ENCODE measurements around the gene VPS8. TPM values are rescaled to one million over a fixed set of nuclear protein-coding genes. Genes with fewer than 3 reads are reported as not detected.

VPS8 gene
- total RNA-seq, 1 experiment from 2014 or later: 72.3 TPM

GRCh38 chr3:184845819-184846218, 33.9 kb downstream of the VPS8 start:
- H3K4me3 ChIP-seq (ENCODE audit: low read depth in 2 of 2, low read length in 2 of 2): no peak overlapping the region
- no peak overlapping the region for H3K27ac ChIP-seq (ENCODE audit: low read length)
- DNase-seq (ENCODE audit: low read depth, low spot score) (no peak), ATAC-seq (no peak)
- POLR2A ChIA-PET: no interaction called here
- peaks cover 8% of the 10 kb centered on the region; the same call in 1 of the 2 replicates for H3K4me1 ChIP-seq (ENCODE audit: control insufficient read depth, insufficient read depth, low read length)
- TF ChIP-seq POLR2AphosphoS5 (IDR thresholded peaks at IDR 0.05; ENCODE audit: low read depth, low read length) (no peak), REST (IDR thresholded peaks at IDR 0.05; ENCODE audit: insufficient read depth in 1 of 2, low read depth in 2 of 2, low read length in 1 of 2) (no peak), CTCF (IDR thresholded peaks at IDR 0.05) (no peak), TCF7L2 (IDR thresholded peaks at IDR 0.05; ENCODE audit: low read depth, low read length) (no peak), SIN3A (IDR thresholded peaks at IDR 0.05; ENCODE audit: borderline replicate concordance, insufficient read depth, low read depth, low read length) (no peak)
- H3K36me3 ChIP-seq (ENCODE audit: control insufficient read depth, insufficient read depth, low read length): no peaks in the 10 kb centered on the region
- CTCF ChIA-PET: no interaction called here
- in situ Hi-C loops (cut with HindIII; ENCODE audit: low pct_unique_long_range_greater_than_20kb, low sequenced_read_pairs) (no loop called here), intact Hi-C loops (cut with micrococcal nuclease; ENCODE audit: unreplicated experiment) (no loop called here)
- no TSS peak for BruUV-seq (replicated peaks)
- no peaks in the 10 kb centered on the region for H3K27me3 ChIP-seq (ENCODE audit: control insufficient read depth, insufficient read depth, low read length)
- no peaks in the 10 kb centered on the region for H3K9me3 ChIP-seq (ENCODE audit: control insufficient read depth, insufficient read depth, low read depth, low read length)

GRCh38 chr3:184846496-184846895, 34.5 kb downstream of the VPS8 start:
- DNase-seq (ENCODE audit: low read depth, low spot score) (no peak), ATAC-seq (no peak)
- intact Hi-C loops (cut with micrococcal nuclease; ENCODE audit: unreplicated experiment): no loop called here
- Histone ChIP-seq H3K4me1 (ENCODE audit: control insufficient read depth, insufficient read depth, low read length) (peaks cover 8% of the 10 kb centered on the region; the same call in 1 of the 2 replicates), H3K27ac (ENCODE audit: low read length) (0 out of 2 replicates have a peak overlapping the region, but pooled peaks have one; percentile 10), H3K27me3 (ENCODE audit: control insufficient read depth, insufficient read depth, low read length) (no peaks in the 10 kb centered on the region), H3K4me3 (ENCODE audit: low read depth in 2 of 2, low read length in 2 of 2) (no peak overlapping the region), H3K36me3 (ENCODE audit: control insufficient read depth, insufficient read depth, low read length) (no peaks in the 10 kb centered on the region), H3K9me3 (ENCODE audit: control insufficient read depth, insufficient read depth, low read depth, low read length) (no peaks in the 10 kb centered on the region)
- TF ChIP-seq CTCF (IDR thresholded peaks at IDR 0.05) (no peak), POLR2AphosphoS5 (IDR thresholded peaks at IDR 0.05; ENCODE audit: low read depth, low read length) (no peak), SIN3A (IDR thresholded peaks at IDR 0.05; ENCODE audit: borderline replicate concordance, insufficient read depth, low read depth, low read length) (no peak), TCF7L2 (IDR thresholded peaks at IDR 0.05; ENCODE audit: low read depth, low read length) (no peak), REST (IDR thresholded peaks at IDR 0.05; ENCODE audit: insufficient read depth in 1 of 2, low read depth in 2 of 2, low read length in 1 of 2) (no peak)
- BruUV-seq (replicated peaks): no TSS peak
- in situ Hi-C loops (cut with HindIII; ENCODE audit: low pct_unique_long_range_greater_than_20kb, low sequenced_read_pairs): no loop called here
- CTCF ChIA-PET: no interaction called here
- POLR2A ChIA-PET: no interaction called here

Measured in Panc1 (cell line).